ENCODE results near the gene SFMBT1. TPM values are rescaled to one million over a fixed set of nuclear protein-coding genes. Genes with fewer than 3 reads are reported as not detected.

SFMBT1 gene
- total RNA-seq, 1 donor from 2014 or later, result 19.7 TPM

DNA sequence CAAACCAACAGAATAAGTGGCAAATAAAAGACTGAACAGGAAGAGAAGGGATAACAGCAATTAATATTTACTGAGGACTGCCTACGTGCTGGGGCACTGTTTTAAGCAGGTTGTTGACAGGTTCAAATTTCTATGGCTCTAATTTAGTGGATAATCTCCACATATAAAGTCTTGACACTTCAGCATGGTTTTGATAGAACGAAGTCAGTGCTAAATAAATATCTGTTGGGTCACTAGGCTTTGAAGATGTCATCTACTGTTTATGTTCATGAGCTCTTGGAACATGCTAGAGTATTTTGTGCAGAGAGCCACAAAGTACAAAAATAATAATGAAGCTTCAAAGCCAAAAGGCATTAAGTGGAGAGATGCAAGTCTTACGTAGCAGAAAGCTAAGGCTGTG lies 74.0 kb downstream of the SFMBT1 start:
- TF ChIP-seq, protein P1, sequence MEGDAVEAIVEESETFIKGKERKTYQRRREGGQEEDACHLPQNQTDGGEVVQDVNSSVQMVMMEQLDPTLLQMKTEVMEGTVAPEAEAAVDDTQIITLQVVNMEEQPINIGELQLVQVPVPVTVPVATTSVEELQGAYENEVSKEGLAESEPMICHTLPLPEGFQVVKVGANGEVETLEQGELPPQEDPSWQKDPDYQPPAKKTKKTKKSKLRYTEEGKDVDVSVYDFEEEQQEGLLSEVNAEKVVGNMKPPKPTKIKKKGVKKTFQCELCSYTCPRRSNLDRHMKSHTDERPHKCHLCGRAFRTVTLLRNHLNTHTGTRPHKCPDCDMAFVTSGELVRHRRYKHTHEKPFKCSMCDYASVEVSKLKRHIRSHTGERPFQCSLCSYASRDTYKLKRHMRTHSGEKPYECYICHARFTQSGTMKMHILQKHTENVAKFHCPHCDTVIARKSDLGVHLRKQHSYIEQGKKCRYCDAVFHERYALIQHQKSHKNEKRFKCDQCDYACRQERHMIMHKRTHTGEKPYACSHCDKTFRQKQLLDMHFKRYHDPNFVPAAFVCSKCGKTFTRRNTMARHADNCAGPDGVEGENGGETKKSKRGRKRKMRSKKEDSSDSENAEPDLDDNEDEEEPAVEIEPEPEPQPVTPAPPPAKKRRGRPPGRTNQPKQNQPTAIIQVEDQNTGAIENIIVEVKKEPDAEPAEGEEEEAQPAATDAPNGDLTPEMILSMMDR (IDR thresholded peaks at IDR 0.05; ENCODE audit: unreplicated experiment), result no peak
- Mint-ChIP-seq H3K36me3 (ENCODE audit: insufficient read depth) (peaks cover 6% of the 10 kb centered on the region), H3K9me3 (ENCODE audit: low read depth) (no peaks in the 10 kb centered on the region), H3K27me3 (no peaks in the 10 kb centered on the region), H3K4me3 (ENCODE audit: low read depth) (no peak overlapping the region), H3K4me1 (ENCODE audit: low read depth) (peaks cover 1% of the 10 kb centered on the region), H3K27ac (no peak overlapping the region)
- no peak for DNase-seq (ENCODE audit: low spot score, unreplicated experiment)

DNA sequence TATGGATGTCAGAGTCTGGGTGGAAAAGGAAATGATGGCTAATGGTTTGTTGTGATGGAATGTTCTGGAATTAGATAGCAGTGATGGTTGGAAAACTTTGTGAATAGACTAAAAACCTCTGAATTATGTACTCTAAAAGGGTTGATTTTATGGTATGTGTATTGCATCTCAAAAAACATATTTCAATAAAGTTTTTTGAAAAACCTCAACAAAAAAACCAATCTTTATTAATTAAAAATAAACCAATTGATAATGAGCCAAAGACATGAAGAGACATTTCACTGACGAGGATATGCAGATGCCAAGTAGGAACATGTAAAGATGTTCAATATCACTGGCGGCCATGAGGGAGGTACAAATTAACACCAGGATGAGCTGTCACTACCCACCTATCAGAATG lies 78.5 kb downstream of the SFMBT1 start:
- Mint-ChIP-seq H3K9me3 (ENCODE audit: low read depth) (peaks cover 5% of the 10 kb centered on the region), H3K4me1 (ENCODE audit: low read depth) (no peaks in the 10 kb centered on the region), H3K27me3 (no peaks in the 10 kb centered on the region), H3K36me3 (ENCODE audit: insufficient read depth) (peaks cover 17% of the 10 kb centered on the region), H3K27ac (no peak overlapping the region), H3K4me3 (ENCODE audit: low read depth) (no peak overlapping the region)
- TF ChIP-seq, protein P1 (IDR thresholded peaks at IDR 0.05; ENCODE audit: unreplicated experiment), result no peak
- DNase-seq (ENCODE audit: low spot score, unreplicated experiment), result no peak

DNA sequence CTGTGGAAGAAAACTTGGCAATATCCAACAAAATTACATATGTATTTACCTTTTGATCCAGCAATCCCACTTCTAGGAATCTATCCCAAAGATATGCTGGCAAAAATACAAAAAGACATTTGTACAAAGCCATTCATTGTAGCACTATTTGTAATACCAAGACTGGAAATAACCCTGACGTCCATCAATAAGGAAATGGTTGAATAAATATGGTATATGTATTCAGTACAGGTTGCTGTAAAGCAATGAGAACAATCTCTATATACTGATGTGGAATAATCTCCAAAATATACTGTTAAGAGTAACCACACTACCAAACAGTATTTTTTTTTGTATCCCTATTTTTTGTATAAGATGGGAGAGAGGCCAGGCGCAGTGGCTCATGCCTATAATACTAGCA lies 83.7 kb downstream of the SFMBT1 start:
- TF ChIP-seq, protein P1 (IDR thresholded peaks at IDR 0.05; ENCODE audit: unreplicated experiment), result no peak
- Mint-ChIP-seq H3K27ac (no peak overlapping the region), H3K36me3 (ENCODE audit: insufficient read depth) (peaks cover 20% of the 10 kb centered on the region), H3K9me3 (ENCODE audit: low read depth) (peaks cover 5% of the 10 kb centered on the region), H3K27me3 (no peaks in the 10 kb centered on the region), H3K4me3 (ENCODE audit: low read depth) (no peak overlapping the region), H3K4me1 (ENCODE audit: low read depth) (no peaks in the 10 kb centered on the region)
- DNase-seq (ENCODE audit: low spot score, unreplicated experiment), result no peak

DNA sequence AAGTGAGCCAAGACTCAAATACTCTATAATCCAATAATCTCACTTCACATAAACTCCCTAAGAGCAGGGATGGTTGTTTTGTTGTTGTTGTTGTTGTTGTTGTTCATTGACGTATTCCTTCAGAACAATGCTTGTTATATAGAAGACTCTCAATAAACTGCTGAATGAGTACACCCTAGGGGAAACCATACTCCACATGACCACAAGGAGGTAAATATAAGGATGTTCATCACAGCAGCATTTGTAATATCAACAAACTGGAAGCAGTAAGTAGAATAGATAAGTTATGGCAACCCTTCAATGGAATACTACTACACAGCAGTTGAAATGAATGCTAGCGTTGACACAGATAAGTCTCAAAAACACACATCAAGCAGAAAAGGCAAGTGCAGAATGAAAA lies 86.1 kb downstream of the SFMBT1 start:
- Mint-ChIP-seq H3K9me3 (ENCODE audit: low read depth) (peaks cover 4% of the 10 kb centered on the region), H3K27me3 (no peaks in the 10 kb centered on the region), H3K27ac (no peak overlapping the region), H3K4me3 (ENCODE audit: low read depth) (no peak overlapping the region), H3K4me1 (ENCODE audit: low read depth) (no peaks in the 10 kb centered on the region), H3K36me3 (ENCODE audit: insufficient read depth) (peaks cover 17% of the 10 kb centered on the region)
- TF ChIP-seq, protein P1 (IDR thresholded peaks at IDR 0.05; ENCODE audit: unreplicated experiment), result no peak
- no peak for DNase-seq (ENCODE audit: low spot score, unreplicated experiment)

DNA sequence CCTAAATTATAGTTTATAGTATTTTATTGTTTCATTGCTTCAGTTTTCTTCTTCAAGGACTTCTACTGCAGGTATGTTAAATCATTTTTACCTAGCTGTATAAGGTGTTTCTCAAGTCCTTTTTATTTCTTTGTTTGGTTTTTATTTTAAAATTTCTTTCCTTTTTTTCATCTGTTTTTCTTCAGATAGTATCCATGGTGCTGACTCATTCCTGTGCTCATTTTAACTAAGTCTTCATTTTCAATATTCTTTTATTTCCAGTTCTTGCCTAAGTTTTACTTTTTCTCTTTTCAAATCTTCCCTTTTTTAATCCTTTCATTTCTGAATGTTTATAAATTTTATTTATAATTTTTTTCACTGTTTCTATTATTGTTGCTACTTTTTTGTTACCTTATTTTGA lies 106.3 kb downstream of the SFMBT1 start:
- TF ChIP-seq, protein P1 (IDR thresholded peaks at IDR 0.05; ENCODE audit: unreplicated experiment), result no peak
- H3K9me3 Mint-ChIP-seq (ENCODE audit: low read depth), result no peaks in the 10 kb centered on the region
- H3K27me3 Mint-ChIP-seq, result no peaks in the 10 kb centered on the region
- no peak for DNase-seq (ENCODE audit: low spot score, unreplicated experiment)
- no peak overlapping the region for H3K27ac Mint-ChIP-seq
- peaks cover 4% of the 10 kb centered on the region for H3K36me3 Mint-ChIP-seq (ENCODE audit: insufficient read depth)
- H3K4me3 Mint-ChIP-seq (ENCODE audit: low read depth), result no peak overlapping the region
- H3K4me1 Mint-ChIP-seq (ENCODE audit: low read depth), result no peaks in the 10 kb centered on the region
